Upper lobe of left lung (tissue), 4 donors: ENCODE data around the gene FNBP1L.

Source experiments
- CTCF ChIP-seq, 6 experiments: fragments of 450-650 bp in 4 of 6; fragments of 200-600 bp in 2 of 6; sonication (generic) in 2 of 6; IDR thresholded peaks; one replicate each; pipeline ENCODE4 v1.5.1; 2016 to 2019; ENCODE audit warnings: antibody characterized with exemption in 6 of 6
- EP300 ChIP-seq, 4 donors: sonication (generic); formaldehyde crosslinking; IDR thresholded peaks; one replicate each; pipeline ENCODE4 v1.5.1; 2017; ENCODE audit warnings: antibody characterized with exemption in 4 of 4, control low read depth in 2 of 4
- POLR2A ChIP-seq, 4 donors: fragments of 450-650 bp; IDR thresholded peaks; one replicate each; pipeline ENCODE4 v1.5.1; 2016 to 2017; ENCODE audit warnings: antibody characterized with exemption in 4 of 4, mild to moderate bottlenecking in 2 of 4
- POLR2AphosphoS5 ChIP-seq, 2 donors: sonication (generic); formaldehyde crosslinking; IDR thresholded peaks; one replicate each; pipeline ENCODE4 v1.5.1; 2017; ENCODE audit warnings: antibody characterized with exemption in 2 of 2

GRCh38 chr1:93419344-93419743 is 28.6 kb upstream of the FNBP1L start:
- TF ChIP-seq CTCF (IDR thresholded peaks at IDR 0.05) (no peak), POLR2AphosphoS5 (IDR thresholded peaks at IDR 0.05) (no peak), POLR2A (IDR thresholded peaks at IDR 0.05) (no peak), EP300 (IDR thresholded peaks at IDR 0.05) (no peak)
